ENCODE results near the gene TENM3.
A peak's percentile ranks its signal among the peaks of the same experiment; 100 is the strongest.
"Not testable (repeated sequence)": the region's sequence is repeated elsewhere in the genome, so short reads cannot be mapped to it uniquely, and the experiment has no call there.

Gene TENM3

GRCh38 chr4:182240161-182241130 is 2.8 kb upstream of the TENM3 start:
- DNase-seq (ENCODE audit: low read depth in 2 of 2) = peak; percentile 20 to 42
- H3K4me3 ChIP-seq (replicated peaks in 1 of 2; ENCODE audit: low read depth in 2 of 2, low read length in 2 of 2) = no peak overlapping the region
- TF ChIP-seq, protein P1, sequence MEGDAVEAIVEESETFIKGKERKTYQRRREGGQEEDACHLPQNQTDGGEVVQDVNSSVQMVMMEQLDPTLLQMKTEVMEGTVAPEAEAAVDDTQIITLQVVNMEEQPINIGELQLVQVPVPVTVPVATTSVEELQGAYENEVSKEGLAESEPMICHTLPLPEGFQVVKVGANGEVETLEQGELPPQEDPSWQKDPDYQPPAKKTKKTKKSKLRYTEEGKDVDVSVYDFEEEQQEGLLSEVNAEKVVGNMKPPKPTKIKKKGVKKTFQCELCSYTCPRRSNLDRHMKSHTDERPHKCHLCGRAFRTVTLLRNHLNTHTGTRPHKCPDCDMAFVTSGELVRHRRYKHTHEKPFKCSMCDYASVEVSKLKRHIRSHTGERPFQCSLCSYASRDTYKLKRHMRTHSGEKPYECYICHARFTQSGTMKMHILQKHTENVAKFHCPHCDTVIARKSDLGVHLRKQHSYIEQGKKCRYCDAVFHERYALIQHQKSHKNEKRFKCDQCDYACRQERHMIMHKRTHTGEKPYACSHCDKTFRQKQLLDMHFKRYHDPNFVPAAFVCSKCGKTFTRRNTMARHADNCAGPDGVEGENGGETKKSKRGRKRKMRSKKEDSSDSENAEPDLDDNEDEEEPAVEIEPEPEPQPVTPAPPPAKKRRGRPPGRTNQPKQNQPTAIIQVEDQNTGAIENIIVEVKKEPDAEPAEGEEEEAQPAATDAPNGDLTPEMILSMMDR (IDR thresholded peaks at IDR 0.05; ENCODE audit: low read depth, low read length) = no peak

GRCh38 chr4:182242260-182242659 is 942 bp upstream of the TENM3 start:
- not testable (repeated sequence) for DNase-seq (ENCODE audit: low read depth in 2 of 2); H3K4me3 ChIP-seq (replicated peaks in 1 of 2; ENCODE audit: low read depth in 2 of 2, low read length in 2 of 2)

DNA sequence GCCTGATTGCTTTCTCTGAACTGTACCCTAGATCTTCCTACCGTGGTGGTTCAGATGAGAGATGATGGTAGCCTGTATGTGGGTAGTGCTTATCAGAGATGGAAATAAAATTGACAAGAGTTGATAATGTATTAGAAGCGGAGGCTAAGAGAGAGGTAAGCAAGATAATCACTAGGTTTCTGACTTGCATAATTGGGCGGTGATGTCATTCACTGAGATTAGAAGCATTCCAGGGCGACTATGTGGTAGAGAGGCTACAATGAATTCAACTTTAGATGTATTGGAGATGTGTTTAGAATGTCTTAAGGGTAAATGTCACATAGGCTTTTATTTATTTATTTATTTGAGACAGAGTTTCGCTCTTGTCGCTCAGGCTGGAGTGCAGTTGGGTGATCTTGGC is 415 bp upstream of the TENM3 start:
- TF ChIP-seq, protein P1 (IDR thresholded peaks at IDR 0.05; ENCODE audit: low read depth, low read length) = no peak
- no peak overlapping the region for H3K4me3 ChIP-seq (replicated peaks in 1 of 2; ENCODE audit: low read depth in 2 of 2, low read length in 2 of 2)
- DNase-seq (ENCODE audit: low read depth in 2 of 2) = peak; percentile 7 to 42

- no peak overlapping the region for H3K4me3 ChIP-seq (replicated peaks in 1 of 2; ENCODE audit: low read depth in 2 of 2, low read length in 2 of 2)
- TF ChIP-seq, protein P1 (IDR thresholded peaks at IDR 0.05; ENCODE audit: low read depth, low read length) = no peak
- DNase-seq (ENCODE audit: low read depth in 2 of 2) = no peak
Measured at GRCh38 chr4:182245041-182245440, 1.8 kb downstream of the TENM3 start.

GRCh38 chr4:182245541-182246215 is 2.5 kb downstream of the TENM3 start:
- peak in 1 of 2 donors; percentile 32 for DNase-seq (ENCODE audit: low read depth in 2 of 2)
- TF ChIP-seq, protein P1 (IDR thresholded peaks at IDR 0.05; ENCODE audit: low read depth, low read length) = no peak
- H3K4me3 ChIP-seq (replicated peaks in 1 of 2; ENCODE audit: low read depth in 2 of 2, low read length in 2 of 2) = no peak overlapping the region

- H3K4me3 ChIP-seq (replicated peaks in 1 of 2; ENCODE audit: low read depth in 2 of 2, low read length in 2 of 2) = no peak overlapping the region
- TF ChIP-seq, protein P1 (IDR thresholded peaks at IDR 0.05; ENCODE audit: low read depth, low read length) = no peak
- peak; percentile 24 to 29 for DNase-seq (ENCODE audit: low read depth in 2 of 2)
Measured at GRCh38 chr4:182246401-182247205, 3.4 kb downstream of the TENM3 start.
